ENCODE results near the gene SEC62. TPM values are rescaled to one million over a fixed set of nuclear protein-coding genes. Genes with fewer than 3 reads are reported as not detected.

The SEC62 gene
- total RNA-seq, 6 experiments from 2014 or later, result 124 to 153 (median 133) TPM

- no peak for DNase-seq
- H3K36me3 Mint-ChIP-seq (ENCODE audit: low read depth), result no peaks in the 10 kb centered on the region
- H3K27ac Mint-ChIP-seq, result no peak overlapping the region
- no peak for TF ChIP-seq CTCF (IDR thresholded peaks at IDR 0.05)
- H3K27me3 Mint-ChIP-seq (ENCODE audit: insufficient read depth), result peaks cover 29% of the 10 kb centered on the region
- no peak overlapping the region for H3K4me3 Mint-ChIP-seq
- no peaks in the 10 kb centered on the region for H3K9me3 Mint-ChIP-seq
- peaks cover 13% of the 10 kb centered on the region for H3K4me1 Mint-ChIP-seq (ENCODE audit: low read depth)
Observed at GRCh38 chr3:170044271-170044670, 77.7 kb downstream of the SEC62 start.

- H3K4me1 Mint-ChIP-seq (ENCODE audit: low read depth), result peaks cover 19% of the 10 kb centered on the region
- DNase-seq, result no peak
- no peak for TF ChIP-seq CTCF (IDR thresholded peaks at IDR 0.05)
- H3K9me3 Mint-ChIP-seq, result no peaks in the 10 kb centered on the region
- H3K36me3 Mint-ChIP-seq (ENCODE audit: low read depth), result no peaks in the 10 kb centered on the region
- H3K27me3 Mint-ChIP-seq (ENCODE audit: insufficient read depth), result peaks cover 27% of the 10 kb centered on the region
- no peak overlapping the region for H3K27ac Mint-ChIP-seq
- H3K4me3 Mint-ChIP-seq, result no peak overlapping the region
Observed at GRCh38 chr3:170044795-170045244, 78.2 kb downstream of the SEC62 start.

GRCh38 chr3:170046269-170047132, 79.9 kb downstream of the SEC62 start:
- Mint-ChIP-seq H3K4me1 (ENCODE audit: low read depth) (peaks cover 12% of the 10 kb centered on the region), H3K27me3 (ENCODE audit: insufficient read depth) (peaks cover 17% of the 10 kb centered on the region), H3K9me3 (no peaks in the 10 kb centered on the region), H3K27ac (no peak overlapping the region), H3K4me3 (no peak overlapping the region; the same call in 1 of the 2 replicates), H3K36me3 (ENCODE audit: low read depth) (no peaks in the 10 kb centered on the region)
- no peak for TF ChIP-seq CTCF (IDR thresholded peaks at IDR 0.05)
- DNase-seq, result no peak

GRCh38 chr3:170047133-170047404, 80.5 kb downstream of the SEC62 start:
- H3K4me3 Mint-ChIP-seq, result no peak overlapping the region
- H3K9me3 Mint-ChIP-seq, result no peaks in the 10 kb centered on the region

More at GRCh38 chr3:170047133-170047404, 80.5 kb downstream of the SEC62 start:
- TF ChIP-seq CTCF (IDR thresholded peaks at IDR 0.05), result no peak
- peaks cover 16% of the 10 kb centered on the region for H3K27me3 Mint-ChIP-seq (ENCODE audit: insufficient read depth)
- H3K4me1 Mint-ChIP-seq (ENCODE audit: low read depth), result peaks cover 12% of the 10 kb centered on the region
- DNase-seq, result no peak
- H3K36me3 Mint-ChIP-seq (ENCODE audit: low read depth), result no peaks in the 10 kb centered on the region
- H3K27ac Mint-ChIP-seq, result no peak overlapping the region

Other genes with a start within 250 kb of the SEC62 start
- gene TERC, start 201.7 kb upstream of the SEC62 start, total RNA-seq (2021; fragmentation: NEBNext Ultra II Directional; extraction: Animal tissue kit (Norgen Biotek cat#: 25700)), result 10 to 100 TPM in 5 of 6 experiments, 1 to 10 TPM in 1; 9.7 to 24.5 (median 13.3) TPM
- gene ACTRT3, start 197.2 kb upstream of the SEC62 start, total RNA-seq (2021; fragmentation: NEBNext Ultra II Directional; extraction: Animal tissue kit (Norgen Biotek cat#: 25700)), result 1 to 10 TPM; 1.2 to 3.5 (median 1.7) TPM
- 10 to 100 TPM; 10.9 to 13.8 (median 11.7) TPM for gene MYNN, start 193.4 kb upstream of the SEC62 start, total RNA-seq (2021; fragmentation: NEBNext Ultra II Directional; extraction: Animal tissue kit (Norgen Biotek cat#: 25700))
- not detected for gene LRRIQ4, start 153.9 kb upstream of the SEC62 start, total RNA-seq (2021; fragmentation: NEBNext Ultra II Directional; extraction: Animal tissue kit (Norgen Biotek cat#: 25700))
- gene LRRC34, start 153.9 kb upstream of the SEC62 start, total RNA-seq (2021; fragmentation: NEBNext Ultra II Directional; extraction: Animal tissue kit (Norgen Biotek cat#: 25700)), result 1 to 10 TPM in 3 of 6 experiments, under 1 TPM in 3; 0.59 to 1.5 (median 0.94) TPM
- gene LRRC31, start 96.9 kb upstream of the SEC62 start, total RNA-seq (2021; fragmentation: NEBNext Ultra II Directional; extraction: Animal tissue kit (Norgen Biotek cat#: 25700)), result not detected
- not detected for gene SAMD7, start 55.2 kb upstream of the SEC62 start, total RNA-seq (2021; fragmentation: NEBNext Ultra II Directional; extraction: Animal tissue kit (Norgen Biotek cat#: 25700))
- gene GPR160, start 71.2 kb downstream of the SEC62 start, total RNA-seq (2021; fragmentation: NEBNext Ultra II Directional; extraction: Animal tissue kit (Norgen Biotek cat#: 25700)), result under 1 TPM in 3 of 6 experiments, not detected in 3; 0.10 to 0.23 (median 0.19) TPM
- gene PHC3, start 214.9 kb downstream of the SEC62 start, total RNA-seq (2021; fragmentation: NEBNext Ultra II Directional; extraction: Animal tissue kit (Norgen Biotek cat#: 25700)), result 10 to 100 TPM; 38.8 to 61.3 (median 55.7) TPM

All from HFFc6 (cell line).